GM12891 (cell line): Measurements from ENCODE around the gene APCS. TPM values are rescaled to one million over a fixed set of nuclear protein-coding genes. Genes with fewer than 3 reads are reported as not detected.

Experiments used
- DNase-seq: peaks from one replicate; pipeline ENCODE4 v3.0.0; 2011; ENCODE audit warnings: low spot score; ENCODE audit not compliant: insufficient read length
- FAIRE-seq: peaks from 2 replicates; lab custom pipeline; 2011; peaks lifted over from hg19 to GRCh38; lab: Jason Lieb, UNC
- PAX5 ChIP-seq: IDR thresholded peaks from 2 replicates; pipeline ENCODE4 v1.6.1; 2011; ENCODE audit warnings: low read length, moderate library complexity, mild to moderate bottlenecking; ENCODE audit not compliant: insufficient read depth, severe bottlenecking
- POLR2A ChIP-seq: IDR thresholded peaks from 2 replicates; pipeline ENCODE4 v1.6.1; 2011; ENCODE audit warnings: low read depth, low read length, control low read depth
- POLR2AphosphoS5 ChIP-seq: IDR thresholded peaks from 2 replicates; pipeline ENCODE4 v1.6.1; 2011; ENCODE audit warnings: low read depth, low read length, control low read depth
- POU2F2 ChIP-seq: IDR thresholded peaks from 2 replicates; pipeline ENCODE4 v1.6.1; 2011; ENCODE audit warnings: low read depth, mild to moderate bottlenecking, control low read depth, low read length, moderate library complexity
- SPI1 ChIP-seq: IDR thresholded peaks from 2 replicates; pipeline ENCODE4 v1.6.1; 2011; ENCODE audit warnings: low read depth, low read length, control low read depth
- TAF1 ChIP-seq: IDR thresholded peaks from 2 replicates; pipeline ENCODE4 v1.6.1; 2011; ENCODE audit warnings: low read depth, low read length, control low read depth
- polyA plus RNA-seq: library from polyadenylated mRNA; unstranded; fragments of >200 nt; gene quantifications from one replicate; pipeline ENCODE4 v1.2.1, GENCODE V29; 2012; ENCODE audit warnings: low read depth, missing spikeins, inconsistent platforms; ENCODE audit not compliant: missing spikeins

APCS gene
- not detected for polyA plus RNA-seq

GRCh38 chr1:159587461-159587951 lies at the start of gene APCS:
TSS of gene APCS (plus strand) at chr1:159587826. CDS start at chr1:159587922, 96 bp downstream.
- no peak for TF ChIP-seq PAX5
- TF ChIP-seq POLR2AphosphoS5 = no peak
- TF ChIP-seq POU2F2 = no peak
- no peak for TF ChIP-seq SPI1
- no peak for TF ChIP-seq TAF1
- no peak for TF ChIP-seq POLR2A
- FAIRE-seq (no peak), DNase-seq (no peak)

GRCh38 chr1:159548126-159548525 lies 39.5 kb upstream of the APCS start:
- FAIRE-seq (no peak), DNase-seq (no peak)
- TF ChIP-seq POLR2A (no peak), SPI1 (no peak), PAX5 (no peak)

- TF ChIP-seq TAF1 (no peak), PAX5 (no peak), POLR2A (no peak), POLR2AphosphoS5 (no peak), SPI1 (no peak), POU2F2 (no peak)
- DNase-seq = no peak
- FAIRE-seq = no peak
Observed at GRCh38 chr1:159554261-159554660, 33.4 kb upstream of the APCS start.

- DNase-seq = no peak
- TF ChIP-seq TAF1 = no peak
- no peak for TF ChIP-seq POU2F2
- no peak for TF ChIP-seq POLR2AphosphoS5
- no peak for TF ChIP-seq POLR2A
- no peak for TF ChIP-seq SPI1
- no peak for TF ChIP-seq PAX5
- no peak for FAIRE-seq
Observed at GRCh38 chr1:159554696-159555095, 32.9 kb upstream of the APCS start.

GRCh38 chr1:159556931-159557369 lies 30.7 kb upstream of the APCS start:
- FAIRE-seq = no peak
- no peak for DNase-seq
- no peak for TF ChIP-seq POLR2AphosphoS5
- TF ChIP-seq POU2F2 = no peak
- no peak for TF ChIP-seq PAX5
- TF ChIP-seq SPI1 = no peak
- no peak for TF ChIP-seq TAF1
- TF ChIP-seq POLR2A = no peak

- DNase-seq (no peak), FAIRE-seq (no peak)
- TF ChIP-seq POLR2AphosphoS5 (no peak), POLR2A (no peak), SPI1 (no peak), TAF1 (no peak), PAX5 (no peak), POU2F2 (no peak)
Observed at GRCh38 chr1:159560599-159560998, 27.0 kb upstream of the APCS start.

GRCh38 chr1:159561497-159561896 lies 26.1 kb upstream of the APCS start:
- DNase-seq (no peak), FAIRE-seq (no peak)

GRCh38 chr1:159562680-159563079 lies 24.9 kb upstream of the APCS start:
- FAIRE-seq (no peak), DNase-seq (no peak)
- TF ChIP-seq POLR2AphosphoS5 (no peak), PAX5 (no peak), TAF1 (no peak), SPI1 (no peak), POU2F2 (no peak), POLR2A (no peak)

More at GRCh38 chr1:159561497-159561896, 26.1 kb upstream of the APCS start:
- TF ChIP-seq POLR2AphosphoS5 (no peak), POU2F2 (no peak), TAF1 (no peak), POLR2A (no peak), PAX5 (no peak), SPI1 (no peak)

GRCh38 chr1:159577446-159577845 lies 10.2 kb upstream of the APCS start:
- no peak for TF ChIP-seq POU2F2
- TF ChIP-seq TAF1 = no peak
- no peak for FAIRE-seq
- DNase-seq = no peak

GRCh38 chr1:159580340-159580739 lies 7.3 kb upstream of the APCS start:
- TF ChIP-seq POU2F2 (no peak), TAF1 (no peak), PAX5 (no peak), POLR2A (no peak), SPI1 (no peak), POLR2AphosphoS5 (no peak)
- DNase-seq = no peak
- no peak for FAIRE-seq

GRCh38 chr1:159581422-159581821 lies 6.2 kb upstream of the APCS start:
- no peak for TF ChIP-seq POLR2A
- TF ChIP-seq PAX5 = no peak
- TF ChIP-seq SPI1 = no peak
- TF ChIP-seq POU2F2 = no peak
- TF ChIP-seq POLR2AphosphoS5 = no peak
- TF ChIP-seq TAF1 = no peak
- DNase-seq (no peak), FAIRE-seq (no peak)
